ENCODE measurements around the gene RFTN1.

RFTN1 gene

GRCh38 chr3:16461463-16462245 lies 51.8 kb downstream of the RFTN1 start:
- in situ Hi-C loops (cut with HindIII; ENCODE audit: low pct_ligation_motif_present, low pct_unique_long_range_greater_than_20kb, low sequenced_read_pairs) = no loop called here
- DNase-seq = no peak

GRCh38 chr3:16460886-16461285 lies 52.6 kb downstream of the RFTN1 start:
- in situ Hi-C loops (cut with HindIII; ENCODE audit: low pct_ligation_motif_present, low pct_unique_long_range_greater_than_20kb, low sequenced_read_pairs) = no loop called here
- no peak for DNase-seq

GRCh38 chr3:16460273-16460672 lies 53.2 kb downstream of the RFTN1 start:
- in situ Hi-C loops (cut with HindIII; ENCODE audit: low pct_ligation_motif_present, low pct_unique_long_range_greater_than_20kb, low sequenced_read_pairs) = no loop called here
- no peak for DNase-seq

- no peak for DNase-seq
- in situ Hi-C loops (cut with HindIII; ENCODE audit: low pct_ligation_motif_present, low pct_unique_long_range_greater_than_20kb, low sequenced_read_pairs) = no loop called here
These were observed 56.6 kb downstream of the RFTN1 start for GRCh38 chr3:16456784-16457415.

GRCh38 chr3:16455966-16456365 lies 57.5 kb downstream of the RFTN1 start:
- in situ Hi-C loops (cut with HindIII; ENCODE audit: low pct_ligation_motif_present, low pct_unique_long_range_greater_than_20kb, low sequenced_read_pairs) = no loop called here

GRCh38 chr3:16455001-16455400 lies 58.5 kb downstream of the RFTN1 start:
- no peak for DNase-seq
- in situ Hi-C loops (cut with HindIII; ENCODE audit: low pct_ligation_motif_present, low pct_unique_long_range_greater_than_20kb, low sequenced_read_pairs) = no loop called here

More at GRCh38 chr3:16455966-16456365, 57.5 kb downstream of the RFTN1 start:
- no peak for DNase-seq

- peak; percentile 49 for DNase-seq
- in situ Hi-C loops (cut with HindIII; ENCODE audit: low pct_ligation_motif_present, low pct_unique_long_range_greater_than_20kb, low sequenced_read_pairs) = no loop called here
These were observed 61.2 kb downstream of the RFTN1 start for GRCh38 chr3:16452261-16452660.

GRCh38 chr3:16449369-16449768 lies 64.1 kb downstream of the RFTN1 start:
- DNase-seq = no peak
- in situ Hi-C loops (cut with HindIII; ENCODE audit: low pct_ligation_motif_present, low pct_unique_long_range_greater_than_20kb, low sequenced_read_pairs) = no loop called here

GRCh38 chr3:16448639-16449070 lies 64.8 kb downstream of the RFTN1 start:
- in situ Hi-C loops (cut with HindIII; ENCODE audit: low pct_ligation_motif_present, low pct_unique_long_range_greater_than_20kb, low sequenced_read_pairs) = no loop called here

GRCh38 chr3:16447135-16447534 lies 66.4 kb downstream of the RFTN1 start:
- in situ Hi-C loops (cut with HindIII; ENCODE audit: low pct_ligation_motif_present, low pct_unique_long_range_greater_than_20kb, low sequenced_read_pairs) = no loop called here
- no peak for DNase-seq

More at GRCh38 chr3:16448639-16449070, 64.8 kb downstream of the RFTN1 start:
- peak; percentile 84 for DNase-seq

GRCh38 chr3:16444344-16444743 lies 69.2 kb downstream of the RFTN1 start:
- DNase-seq = no peak
- in situ Hi-C loops (cut with HindIII; ENCODE audit: low pct_ligation_motif_present, low pct_unique_long_range_greater_than_20kb, low sequenced_read_pairs) = no loop called here

GRCh38 chr3:16442730-16443129 lies 70.8 kb downstream of the RFTN1 start:
- in situ Hi-C loops (cut with HindIII; ENCODE audit: low pct_ligation_motif_present, low pct_unique_long_range_greater_than_20kb, low sequenced_read_pairs) = no loop called here
- DNase-seq = no peak

- in situ Hi-C loops (cut with HindIII; ENCODE audit: low pct_ligation_motif_present, low pct_unique_long_range_greater_than_20kb, low sequenced_read_pairs) = no loop called here
- no peak for DNase-seq
These were observed 72.1 kb downstream of the RFTN1 start for GRCh38 chr3:16441371-16441875.

GRCh38 chr3:16439848-16440708 lies 73.4 kb downstream of the RFTN1 start:
- DNase-seq = no peak
- in situ Hi-C loops (cut with HindIII; ENCODE audit: low pct_ligation_motif_present, low pct_unique_long_range_greater_than_20kb, low sequenced_read_pairs) = no loop called here

GRCh38 chr3:16439163-16439847 lies 74.2 kb downstream of the RFTN1 start:
- in situ Hi-C loops (cut with HindIII; ENCODE audit: low pct_ligation_motif_present, low pct_unique_long_range_greater_than_20kb, low sequenced_read_pairs) = no loop called here
- no peak for DNase-seq

- in situ Hi-C loops (cut with HindIII; ENCODE audit: low pct_ligation_motif_present, low pct_unique_long_range_greater_than_20kb, low sequenced_read_pairs) = no loop called here
- no peak for DNase-seq
These were observed 75.9 kb downstream of the RFTN1 start for GRCh38 chr3:16437640-16438039.

- no peak for DNase-seq
- in situ Hi-C loops (cut with HindIII; ENCODE audit: low pct_ligation_motif_present, low pct_unique_long_range_greater_than_20kb, low sequenced_read_pairs) = no loop called here
These were observed 79.8 kb downstream of the RFTN1 start for GRCh38 chr3:16433701-16434151.

GRCh38 chr3:16432714-16433113 lies 80.8 kb downstream of the RFTN1 start:
- DNase-seq = no peak
- in situ Hi-C loops (cut with HindIII; ENCODE audit: low pct_ligation_motif_present, low pct_unique_long_range_greater_than_20kb, low sequenced_read_pairs) = no loop called here

Measured in ACHN (cell line).